Kidney epithelial cell (primary cell): ENCODE results near the gene CASK. TPM values are rescaled to one million over a fixed set of nuclear protein-coding genes. Genes with fewer than 3 reads are reported as not detected.
A peak's percentile ranks its signal among the peaks of the same experiment; 100 is the strongest.

Experiments
- DNase-seq: peaks from one replicate; pipeline ENCODE4 v3.0.0-alpha.2; 2010; ENCODE audit warnings: low read depth
- H3K27me3 ChIP-seq: 2 replicates; pipeline ENCODE4 v1.6.0; 2011; ENCODE audit warnings: low read length; ENCODE audit not compliant: control insufficient read depth, insufficient read depth
- H3K36me3 ChIP-seq: 2 replicates; pipeline ENCODE4 v1.5.1; 2011; ENCODE audit warnings: low read length; ENCODE audit not compliant: control insufficient read depth, insufficient read depth
- H3K4me3 ChIP-seq: 2 replicates; pipeline ENCODE4 v1.5.1; 2011; ENCODE audit warnings: low read depth, mild to moderate bottlenecking, control low read depth, low read length
- total RNA-seq: library from RNA; depleted of rRNA; stranded (reverse); fragments of >200 nt; gene quantifications from 2 replicates; pipeline ENCODE4 v1.2.3, GENCODE V29; 2015
- TF ChIP-seq, protein P1 (sequence below): IDR thresholded peaks from 2 replicates; pipeline ENCODE4 v1.5.1; 2011; ENCODE audit warnings: mild to moderate bottlenecking, moderate library complexity, low read length, control low read depth, inconsistent platforms; ENCODE audit not compliant: insufficient read depth, poor library complexity, severe bottlenecking

The CASK gene
- total RNA-seq, 1 donor from 2014 or later, result 69.1 TPM

DNA sequence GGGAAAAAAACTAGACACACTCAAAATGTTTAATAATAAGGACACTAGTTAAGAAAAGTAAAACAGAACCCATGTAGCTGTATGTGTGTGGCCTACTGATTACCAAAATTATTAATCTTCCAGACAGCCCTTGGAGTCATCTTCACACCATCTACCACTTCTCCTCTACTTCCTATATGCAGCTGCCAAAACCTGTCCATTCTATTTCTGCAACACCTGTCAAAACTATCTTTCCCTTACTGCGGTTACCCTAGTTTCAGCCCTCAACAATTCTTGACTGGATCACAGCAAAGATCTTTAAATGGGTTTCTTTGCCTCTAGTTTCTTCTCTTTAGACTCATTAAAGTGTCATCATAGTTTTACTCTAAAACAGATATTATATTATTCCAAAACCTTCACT, 126.8 kb downstream of the CASK start:
- H3K4me3 ChIP-seq, result no peak overlapping the region
- TF ChIP-seq, protein P1, sequence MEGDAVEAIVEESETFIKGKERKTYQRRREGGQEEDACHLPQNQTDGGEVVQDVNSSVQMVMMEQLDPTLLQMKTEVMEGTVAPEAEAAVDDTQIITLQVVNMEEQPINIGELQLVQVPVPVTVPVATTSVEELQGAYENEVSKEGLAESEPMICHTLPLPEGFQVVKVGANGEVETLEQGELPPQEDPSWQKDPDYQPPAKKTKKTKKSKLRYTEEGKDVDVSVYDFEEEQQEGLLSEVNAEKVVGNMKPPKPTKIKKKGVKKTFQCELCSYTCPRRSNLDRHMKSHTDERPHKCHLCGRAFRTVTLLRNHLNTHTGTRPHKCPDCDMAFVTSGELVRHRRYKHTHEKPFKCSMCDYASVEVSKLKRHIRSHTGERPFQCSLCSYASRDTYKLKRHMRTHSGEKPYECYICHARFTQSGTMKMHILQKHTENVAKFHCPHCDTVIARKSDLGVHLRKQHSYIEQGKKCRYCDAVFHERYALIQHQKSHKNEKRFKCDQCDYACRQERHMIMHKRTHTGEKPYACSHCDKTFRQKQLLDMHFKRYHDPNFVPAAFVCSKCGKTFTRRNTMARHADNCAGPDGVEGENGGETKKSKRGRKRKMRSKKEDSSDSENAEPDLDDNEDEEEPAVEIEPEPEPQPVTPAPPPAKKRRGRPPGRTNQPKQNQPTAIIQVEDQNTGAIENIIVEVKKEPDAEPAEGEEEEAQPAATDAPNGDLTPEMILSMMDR, result no peak
- no peaks in the 10 kb centered on the region for H3K36me3 ChIP-seq
- DNase-seq, result no peak
- H3K27me3 ChIP-seq, result no peaks in the 10 kb centered on the region

DNA sequence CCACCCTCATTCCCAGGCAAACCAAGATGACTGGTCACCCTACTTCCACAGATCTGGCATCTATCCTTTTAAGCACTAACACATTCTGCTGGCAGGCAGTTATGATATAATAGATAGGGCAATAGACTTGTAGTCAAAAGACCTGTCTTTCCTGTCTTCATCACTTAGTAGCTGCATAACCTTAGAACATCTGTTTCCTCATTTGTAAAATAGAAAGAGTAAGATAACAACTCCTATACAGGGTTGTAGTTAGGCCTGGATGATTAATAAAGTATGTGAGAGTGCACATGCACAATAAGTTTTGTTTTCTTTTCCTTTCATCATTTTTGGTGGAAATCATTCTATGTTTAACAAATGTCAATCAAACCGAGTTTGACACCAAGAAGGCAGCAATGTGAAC, 127.3 kb downstream of the CASK start:
- H3K27me3 ChIP-seq, result no peaks in the 10 kb centered on the region
- TF ChIP-seq, protein P1, result no peak

DNA sequence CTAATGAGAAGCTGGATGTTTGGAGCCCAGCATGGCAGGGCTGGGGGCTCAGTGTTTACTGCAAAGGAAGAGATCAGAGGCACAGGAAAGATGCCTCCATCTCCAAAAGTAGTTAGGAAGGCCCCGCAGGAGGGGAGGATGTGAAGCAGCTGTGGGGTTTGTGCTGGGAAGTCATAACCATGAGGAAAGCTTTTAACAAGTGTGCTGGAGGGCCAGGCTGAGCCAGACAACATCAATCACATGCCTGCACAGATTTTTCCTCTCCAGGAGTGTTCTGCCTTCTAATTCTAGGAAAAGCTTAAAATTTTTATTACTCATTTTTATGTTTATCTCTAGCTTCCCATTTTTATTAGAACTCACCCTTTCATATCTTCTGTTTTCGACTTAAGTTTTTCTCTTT, 134.0 kb downstream of the CASK start:
- TF ChIP-seq, protein P1, result no peak
- DNase-seq, result no peak
- Histone ChIP-seq H3K27me3 (no peaks in the 10 kb centered on the region), H3K4me3 (no peak overlapping the region), H3K36me3 (no peaks in the 10 kb centered on the region)

More for the DNA sequence above, 127.3 kb downstream of the CASK start:
- Histone ChIP-seq H3K4me3 (no peak overlapping the region), H3K36me3 (no peaks in the 10 kb centered on the region)
- DNase-seq, result no peak

DNA sequence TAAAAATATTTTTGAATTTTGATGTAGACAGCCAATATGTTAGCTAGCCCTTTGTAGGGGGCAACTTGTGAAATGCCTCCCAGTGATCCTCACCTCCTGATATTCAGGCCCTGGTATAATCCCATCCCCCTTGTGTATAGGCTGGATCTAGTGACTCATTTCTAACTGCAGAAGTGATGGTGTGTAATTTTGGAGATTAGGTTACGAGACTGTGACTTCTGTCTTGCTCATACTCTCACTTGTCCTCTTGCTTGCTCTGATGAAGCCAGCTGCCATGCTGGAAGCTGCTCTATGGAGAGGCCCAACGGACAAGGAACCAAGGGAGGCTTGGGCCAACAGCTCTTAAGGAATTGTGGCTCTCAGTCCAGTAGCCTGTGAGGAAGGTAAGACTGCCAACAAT, 137.7 kb downstream of the CASK start:
- no peak overlapping the region for H3K4me3 ChIP-seq
- H3K27me3 ChIP-seq, result no peaks in the 10 kb centered on the region
- DNase-seq, result no peak
- TF ChIP-seq, protein P1, result no peak
- no peaks in the 10 kb centered on the region for H3K36me3 ChIP-seq

DNA sequence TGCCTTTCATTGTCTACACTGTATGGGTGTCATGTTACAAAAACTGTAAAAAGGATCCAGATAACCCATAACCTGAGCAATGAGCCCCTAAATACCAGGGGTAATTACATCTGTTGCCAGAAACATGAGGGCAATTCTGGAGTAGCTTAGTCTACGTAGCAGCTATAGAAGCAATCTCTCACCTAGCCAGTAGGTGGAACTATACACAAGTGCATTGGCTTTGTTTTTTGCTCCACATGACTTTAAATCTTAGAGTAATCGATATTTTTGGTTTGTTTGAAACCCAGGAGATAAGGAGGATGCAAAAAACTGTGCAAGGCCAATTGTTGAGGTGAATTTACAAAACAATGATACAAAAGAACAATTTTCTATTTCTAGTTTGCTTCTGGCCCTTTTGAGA, 141.9 kb downstream of the CASK start:
- H3K36me3 ChIP-seq, result no peaks in the 10 kb centered on the region
- no peaks in the 10 kb centered on the region for H3K27me3 ChIP-seq
- TF ChIP-seq, protein P1, result peak; percentile 74
- DNase-seq, result no peak
- no peak overlapping the region for H3K4me3 ChIP-seq

DNA sequence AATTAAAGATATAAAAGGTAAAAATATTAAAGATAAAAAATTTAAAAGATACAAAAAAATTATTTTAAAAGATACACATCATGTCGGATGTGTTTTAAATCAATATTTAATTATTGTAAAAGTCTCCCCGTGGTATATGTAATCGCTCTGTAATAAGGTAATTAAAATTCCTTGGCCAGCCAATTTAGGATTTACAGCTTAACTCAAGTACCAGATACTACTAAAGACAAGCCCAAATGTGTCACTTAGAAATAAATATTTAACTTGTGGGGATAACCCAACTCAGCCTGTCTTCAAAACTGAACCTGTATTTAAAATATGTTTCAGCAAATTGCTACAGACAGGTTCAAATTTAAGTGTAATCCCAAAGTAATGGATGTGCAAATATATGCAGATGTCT, 143.4 kb downstream of the CASK start:
- no peak for DNase-seq
- TF ChIP-seq, protein P1, result no peak
- Histone ChIP-seq H3K27me3 (no peaks in the 10 kb centered on the region), H3K36me3 (no peaks in the 10 kb centered on the region), H3K4me3 (no peak overlapping the region)
